ENCODE measurements around the gene ARL6. TPM values are rescaled to one million over a fixed set of nuclear protein-coding genes. Genes with fewer than 3 reads are reported as not detected.

The ARL6 gene
- total and polyA plus RNA-seq, 2 of the 8 experiments (the other 6 are each of a cell fraction or from before 2014, with no cell fraction given): 1.8 to 12.0 TPM

- ChIA-PET CTCF (ENCODE audit: partially characterized antibody) (no interaction called here), POLR2A (ENCODE audit: partially characterized antibody) (no interaction called here)
- peaks cover 0 to 1% (median 0%) of the 10 kb centered on the region in 4 experiments; a peak in 1 of 8 replicates for H3K36me3 ChIP-seq (ENCODE audit: control insufficient read depth in 2 of 4, insufficient read depth in 4 of 4, low read length in 3 of 4)
- H3K23ac ChIP-seq (ENCODE audit: insufficient read length): no peak overlapping the region
- H2BK15ac ChIP-seq (ENCODE audit: low read length): no peak overlapping the region
- no peak overlapping the region for H3K4me3 ChIP-seq (ENCODE audit: extremely low read depth in 1 of 4, insufficient read depth in 2 of 4, low read depth in 3 of 4, low read length in 4 of 4)
- H4K91ac ChIP-seq (replicated peaks; ENCODE audit: insufficient read length, low read length): no peak overlapping the region
- no peak overlapping the region for H2AFZ ChIP-seq (ENCODE audit: low read length)
- FAIRE-seq (no peak), DNase-seq (ENCODE audit: low read depth in 1 of 2, low spot score in 2 of 2) (no peak)
- H4K20me1 ChIP-seq (replicated peaks in 1 of 2; ENCODE audit: control insufficient read depth in 1 of 2, insufficient read depth in 2 of 2, low read length in 2 of 2): no peaks in the 10 kb centered on the region
- no peak overlapping the region for H4K8ac ChIP-seq (ENCODE audit: extremely low read depth, insufficient read depth, low read length)
- no peak overlapping the region for H3K4ac ChIP-seq (replicated peaks; ENCODE audit: insufficient read length, low read depth, low read length)
- H3K23me2 ChIP-seq (ENCODE audit: low read depth, low read length): no peaks in the 10 kb centered on the region
- no peaks in the 10 kb centered on the region for H3K4me1 ChIP-seq (replicated peaks in 1 of 4; ENCODE audit: control insufficient read depth in 3 of 4, insufficient read depth in 4 of 4, low read length in 3 of 4)
- no peaks in the 10 kb centered on the region for H3K79me1 ChIP-seq (ENCODE audit: low read depth, low read length)
- no peak overlapping the region for H2AK5ac ChIP-seq (ENCODE audit: low read depth, low read length)
- no peak overlapping the region for H3K14ac ChIP-seq (ENCODE audit: insufficient read length)
- H3K56ac ChIP-seq (replicated peaks; ENCODE audit: insufficient read length, low read depth, low read length): no peak overlapping the region
- no peak overlapping the region for H2BK5ac ChIP-seq (ENCODE audit: low read depth, low read length)
- H3K27me3 ChIP-seq (replicated peaks in 1 of 4; ENCODE audit: control insufficient read depth in 3 of 4, extremely low read depth in 1 of 4, insufficient read depth in 3 of 4, low read length in 3 of 4): no peaks in the 10 kb centered on the region
- H3K79me2 ChIP-seq (ENCODE audit: control insufficient read depth in 1 of 2, insufficient read depth in 2 of 2, low read length in 2 of 2): peaks cover 0 to 2% of the 10 kb centered on the region in 2 experiments; a peak in 1 of 4 replicates
- no peak overlapping the region for H3K4me2 ChIP-seq (ENCODE audit: insufficient read depth in 1 of 2, low read depth in 2 of 2, low read length in 2 of 2)
- no peak overlapping the region for H2BK12ac ChIP-seq (ENCODE audit: low read depth, low read length)
- H3K27ac ChIP-seq (ENCODE audit: low read depth, low read length): no peak overlapping the region
- no peak overlapping the region for H2BK120ac ChIP-seq (replicated peaks; ENCODE audit: low read depth, low read length)
- no peaks in the 10 kb centered on the region for H3K9me3 ChIP-seq (ENCODE audit: insufficient read depth in 2 of 2, low read depth in 1 of 2, low read length in 1 of 2)
- TF ChIP-seq SP4 (IDR thresholded peaks at IDR 0.05; ENCODE audit: low read length) (no peak), JUN (IDR thresholded peaks at IDR 0.05; ENCODE audit: low read depth, low read length) (no peak), SP1 (IDR thresholded peaks at IDR 0.05; ENCODE audit: low read depth, low read length) (no peak), KDM1A (IDR thresholded peaks at IDR 0.05; ENCODE audit: borderline replicate concordance, low read length) (no peak), ZNF274 (IDR thresholded peaks at IDR 0.05; ENCODE audit: borderline replicate concordance, extremely low read depth, low read length) (no peak), NRF1 (IDR thresholded peaks at IDR 0.05; ENCODE audit: low read depth, low read length) (no peak)
- no peak overlapping the region for H2BK20ac ChIP-seq (ENCODE audit: low read length)
- no peak overlapping the region for H3K9ac ChIP-seq (replicated peaks in 1 of 4; ENCODE audit: extremely low read depth in 1 of 4, low read depth in 3 of 4, low read length in 3 of 4)
- H3K18ac ChIP-seq (ENCODE audit: extremely low read depth, low read length): no peak overlapping the region
- H4K5ac ChIP-seq (ENCODE audit: insufficient read length, low read depth, low read length): no peak overlapping the region
Measured at GRCh38 chr3:97778152-97778551, 13.6 kb downstream of the ARL6 start.

All from H1 (cell line).